ENCODE results near the gene LRBA. TPM values are rescaled to one million over a fixed set of nuclear protein-coding genes. Genes with fewer than 3 reads are reported as not detected.

Gene LRBA
- total and polyA plus RNA-seq, 3 donors from 2014 or later: 24.6 to 61.1 (median 60.8) TPM

DNA sequence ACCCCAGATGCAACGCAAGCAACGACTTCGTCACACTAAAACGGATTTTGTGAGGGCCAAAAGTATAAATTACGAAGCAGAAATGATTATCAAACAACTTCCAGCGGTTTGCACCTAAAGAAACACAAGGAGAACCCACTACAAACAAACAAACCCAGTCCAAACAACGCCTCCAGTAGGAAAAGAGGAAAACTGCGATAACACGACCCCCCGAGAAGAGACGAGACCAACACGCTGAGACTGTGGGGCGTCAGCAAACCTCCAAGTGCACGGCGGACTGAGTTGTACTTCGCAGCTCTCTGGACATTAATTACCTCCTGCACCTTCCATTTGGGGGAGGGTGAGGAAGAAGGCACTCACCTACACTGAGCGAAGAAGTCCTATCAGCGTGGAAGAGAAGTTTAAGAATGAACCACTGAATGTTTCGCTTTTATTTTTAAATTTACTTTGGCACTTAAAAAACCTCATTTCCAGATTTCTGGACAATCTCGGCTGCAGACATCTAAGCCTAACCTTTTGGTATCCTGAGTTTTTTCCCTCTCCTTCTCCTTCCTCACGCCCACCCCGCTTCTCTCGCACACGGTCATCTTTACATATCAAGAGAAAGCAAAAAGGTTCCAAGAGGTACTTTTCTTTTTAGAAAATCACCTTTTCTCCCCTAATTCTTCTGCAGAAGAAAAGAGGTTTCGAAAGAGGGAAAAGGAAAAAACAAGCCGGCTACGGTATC lies 432.8 kb downstream of the LRBA start, which contains the start of gene MAB21L2:
TSS of gene MAB21L2 (plus strand) at position 6 of the 727 bp plus-strand sequence. CDS start 879 bp downstream, outside the sequence.
- no peak within 1 kb of the TSS for H3K27ac ChIP-seq
- TF ChIP-seq POLR2A (IDR thresholded peaks at IDR 0.05) (no peak), CTCF (IDR thresholded peaks at IDR 0.05) (no peak)
- WGBS, 2 donors: 64 to 71% methylated on average over 27 of the region's 27 CpGs
- no peak for DNase-seq
- peak within 1 kb of the TSS in 1 of 2 donors; percentile 4 for H3K4me3 ChIP-seq
- no peaks in the 10 kb centered on the region for H3K4me1 ChIP-seq
- H3K9me3 ChIP-seq: no peaks in the 10 kb centered on the region
- H3K36me3 ChIP-seq (ENCODE audit: low read depth, missing control alignments): no peaks in the 10 kb centered on the region
- H3K27me3 ChIP-seq: no peaks in the 10 kb centered on the region
- intact Hi-C loops (cut with DNase I; ENCODE audit: low total_unique reads): no loop called here

DNA sequence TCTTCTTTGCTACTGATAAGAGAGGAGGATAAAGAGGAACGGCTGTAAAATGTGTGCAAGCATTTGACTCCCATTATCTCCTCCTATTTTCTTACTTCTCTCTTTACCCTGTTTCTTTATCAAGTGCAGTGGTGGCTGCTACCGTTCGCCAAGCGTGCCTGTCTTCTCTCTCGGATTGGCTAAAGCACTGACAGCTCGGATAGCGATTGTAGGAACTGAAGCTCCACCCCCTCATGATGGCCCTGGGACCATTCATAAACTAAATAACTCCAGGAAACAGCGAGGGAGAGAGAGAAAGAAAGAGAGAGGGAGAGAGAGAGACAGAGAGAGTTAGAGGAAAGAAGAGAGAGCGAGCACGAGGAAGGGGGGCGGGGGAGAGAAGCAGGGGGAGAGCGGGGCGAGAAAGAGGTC lies 433.4 kb downstream of the LRBA start:
- intact Hi-C loops (cut with DNase I; ENCODE audit: low total_unique reads): no loop called here
- no peaks in the 10 kb centered on the region for H3K36me3 ChIP-seq (ENCODE audit: low read depth, missing control alignments)
- no peak for DNase-seq
- TF ChIP-seq POLR2A (IDR thresholded peaks at IDR 0.05): no peak
- no peak for TF ChIP-seq CTCF (IDR thresholded peaks at IDR 0.05)
- no peak overlapping the region for H3K4me3 ChIP-seq
- no peak overlapping the region for H3K27ac ChIP-seq
- 57 to 70% methylated on average over 8 to 13 of the region's 13 CpGs for WGBS, 2 donors
- H3K4me1 ChIP-seq: no peaks in the 10 kb centered on the region
- no peaks in the 10 kb centered on the region for H3K9me3 ChIP-seq
- no peaks in the 10 kb centered on the region for H3K27me3 ChIP-seq

- no peak for TF ChIP-seq POLR2A (IDR thresholded peaks at IDR 0.05)
- TF ChIP-seq CTCF (IDR thresholded peaks at IDR 0.05): no peak
- H3K9me3 ChIP-seq: no peaks in the 10 kb centered on the region
- no peaks in the 10 kb centered on the region for H3K4me1 ChIP-seq
- intact Hi-C loops (cut with DNase I; ENCODE audit: low total_unique reads): no loop called here
- H3K4me3 ChIP-seq: no peak overlapping the region
- no peaks in the 10 kb centered on the region for H3K27me3 ChIP-seq
- no peak overlapping the region for H3K27ac ChIP-seq
- H3K36me3 ChIP-seq (ENCODE audit: low read depth, missing control alignments): no peaks in the 10 kb centered on the region
- WGBS, 2 donors: 53 to 73% methylated on average over 7 of the region's 7 CpGs
- no peak for DNase-seq
Measured at GRCh38 chr4:150581056-150581605, 434.0 kb downstream of the LRBA start.

- TF ChIP-seq POLR2A (IDR thresholded peaks at IDR 0.05) (no peak), CTCF (IDR thresholded peaks at IDR 0.05) (no peak)
- H3K4me1 ChIP-seq: no peaks in the 10 kb centered on the region
- no peak for DNase-seq
- H3K9me3 ChIP-seq: no peaks in the 10 kb centered on the region
- H3K27ac ChIP-seq: no peak overlapping the region
- WGBS, 2 donors: 61 to 66% methylated on average over 9 of the region's 9 CpGs
- no peaks in the 10 kb centered on the region for H3K27me3 ChIP-seq
- intact Hi-C loops (cut with DNase I; ENCODE audit: low total_unique reads): no loop called here
- no peaks in the 10 kb centered on the region for H3K36me3 ChIP-seq (ENCODE audit: low read depth, missing control alignments)
- no peak overlapping the region for H3K4me3 ChIP-seq
Measured at GRCh38 chr4:150580306-150580705, 434.8 kb downstream of the LRBA start.

All from testis (tissue), 3 donors.